A673 (cell line): ENCODE results near the gene FGR. TPM values are rescaled to one million over a fixed set of nuclear protein-coding genes. Genes with fewer than 3 reads are reported as not detected.

Experiments
- BruUV-seq: library from RNA; stranded (reverse); fragments of 400-500 nt; replicated peaks from 2 replicates; lab custom pipeline; 2021; lab: Mats Ljungman, UMichigan
- CTCF ChIA-PET: fragments of 300-600 bp; sonication (Branson Sonifier 250); formaldehyde crosslinking; loops from one replicate; lab custom pipeline; 2022; ENCODE audit warnings: antibody characterized with exemption; lab: Charles Lee
- POLR2A ChIA-PET: fragments of 300-600 bp; sonication (Branson Sonifier 250); formaldehyde crosslinking; loops from one replicate; lab custom pipeline; 2022; ENCODE audit warnings: antibody characterized with exemption; ENCODE audit not compliant: low non-redundant PET; lab: Charles Lee
- DNase-seq: peaks from one replicate; pipeline ENCODE4 v3.0.0-alpha.2; 2015; ENCODE audit warnings: low spot score
- H3K27ac ChIP-seq: fragments of 200-600 bp; sonication (generic); 2 replicates; pipeline ENCODE4 v1.5.1; 2016; ENCODE audit warnings: mixed run types, low read depth, mild to moderate bottlenecking, mixed read lengths, antibody characterized with exemption, low read length; ENCODE audit not compliant: poor library complexity, severe bottlenecking
- H3K27me3 ChIP-seq: fragments of 200-600 bp; sonication (generic); replicated peaks from 2 replicates; pipeline ENCODE4 v1.6.1; 2017; ENCODE audit warnings: mixed run types, low read depth, mild to moderate bottlenecking, mixed read lengths, antibody characterized with exemption, low read length; ENCODE audit not compliant: insufficient read depth, poor library complexity
- H3K36me3 ChIP-seq: fragments of 200-600 bp; sonication (generic); 2 replicates; pipeline ENCODE4 v1.6.1; 2016; ENCODE audit warnings: mixed run types, mild to moderate bottlenecking, mixed read lengths, antibody characterized with exemption, low read length; ENCODE audit not compliant: insufficient read depth, poor library complexity, severe bottlenecking
- H3K4me1 ChIP-seq: fragments of 200-600 bp; sonication (generic); 2 replicates; pipeline ENCODE4 v1.6.1; 2017; ENCODE audit warnings: mixed run types, mild to moderate bottlenecking, mixed read lengths, antibody characterized with exemption, low read length; ENCODE audit not compliant: insufficient read depth, poor library complexity, severe bottlenecking
- H3K4me3 ChIP-seq: fragments of 200-600 bp; sonication (generic); 2 replicates; pipeline ENCODE4 v1.5.1; 2016; ENCODE audit warnings: low read depth, mixed run types, mild to moderate bottlenecking, mixed read lengths, low read length; ENCODE audit not compliant: poor library complexity, severe bottlenecking
- H3K9me3 ChIP-seq: fragments of 200-600 bp; sonication (generic); 2 replicates; pipeline ENCODE4 v1.6.1; 2016; ENCODE audit warnings: mixed run types, low read depth, mild to moderate bottlenecking, mixed read lengths, antibody characterized with exemption, low read length; ENCODE audit not compliant: poor library complexity, severe bottlenecking
- CTCF ChIP-seq: fragments of 300-800, 200-600 bp; sonication (generic); conservative IDR thresholded peaks from 2 replicates; pipeline ENCODE4 v1.5.1; 2017; ENCODE audit warnings: low read depth, mild to moderate bottlenecking, antibody characterized with exemption, low read length, moderate library complexity, mixed read lengths
- EZH2 ChIP-seq: fragments of 200-600 bp; sonication (generic); IDR thresholded peaks from 2 replicates; pipeline ENCODE4 v1.6.1; 2017; ENCODE audit warnings: borderline replicate concordance, low read depth, mild to moderate bottlenecking, mixed read lengths, antibody characterized with exemption, low read length; ENCODE audit not compliant: poor library complexity, severe bottlenecking
- intact Hi-C: fragments of 100-400 bp; cut with micrococcal nuclease; formaldehyde crosslinking; loops from one replicate; pipeline ENCODE4 v1.10.0; 2022; ENCODE audit not compliant: unreplicated experiment
- total RNA-seq: library from RNA; stranded (reverse); gene quantifications from 2 replicates; pipeline ENCODE4 v1.2.3, GENCODE V29; 2021

Gene FGR
- total RNA-seq, 1 experiment from 2014 or later = not detected

GRCh38 chr1:27612718-27613117 lies 22.3 kb downstream of the FGR start:
- TF ChIP-seq CTCF (no peak), EZH2 (no peak)
- Histone ChIP-seq H3K4me3 (no peak overlapping the region), H3K9me3 (no peaks in the 10 kb centered on the region), H3K27ac (no peak overlapping the region), H3K36me3 (no peaks in the 10 kb centered on the region), H3K4me1 (no peaks in the 10 kb centered on the region), H3K27me3 (no peaks in the 10 kb centered on the region)
- intact Hi-C loops = no loop called here
- DNase-seq = no peak
- BruUV-seq = no TSS peak
- ChIA-PET POLR2A (no interaction called here), CTCF (no interaction called here)

- POLR2A ChIA-PET = no interaction called here
- Histone ChIP-seq H3K4me3 (no peak overlapping the region), H3K27ac (no peak overlapping the region), H3K27me3 (no peaks in the 10 kb centered on the region), H3K4me1 (peaks cover 8% of the 10 kb centered on the region), H3K9me3 (no peaks in the 10 kb centered on the region), H3K36me3 (no peaks in the 10 kb centered on the region)
- TF ChIP-seq CTCF (no peak), EZH2 (no peak)
- BruUV-seq = no TSS peak
- intact Hi-C loops = no loop called here
- DNase-seq = no peak
- CTCF ChIA-PET = interaction anchor here (1.2 kb wide), 1 partner anchor 52 kb away, joined by 6 read pairs; no protein-coding TSS in a partner anchor
Observed at GRCh38 chr1:27611450-27611849, 23.5 kb downstream of the FGR start.

GRCh38 chr1:27609618-27610240 lies 25.3 kb downstream of the FGR start:
- ChIA-PET CTCF (interaction anchor here (3.5 kb wide), 1 partner anchor 53 kb away, joined by 40 read pairs; no protein-coding TSS in a partner anchor), POLR2A (no interaction called here)
- no peaks in the 10 kb centered on the region for H3K27me3 ChIP-seq
- H3K4me1 ChIP-seq = peaks cover 17% of the 10 kb centered on the region
- intact Hi-C loops = loop anchor here (5.0 kb wide), 1 partner anchor 307 kb away; no protein-coding TSS in a partner anchor
- no peaks in the 10 kb centered on the region for H3K36me3 ChIP-seq
- BruUV-seq = no TSS peak
- no peak overlapping the region for H3K4me3 ChIP-seq
- H3K9me3 ChIP-seq = no peaks in the 10 kb centered on the region
- no peak for TF ChIP-seq CTCF
- no peak for TF ChIP-seq EZH2
- no peak overlapping the region for H3K27ac ChIP-seq
- no peak for DNase-seq
